ENCODE measurements around the gene LRP4. TPM values are rescaled to one million over a fixed set of nuclear protein-coding genes. Genes with fewer than 3 reads are reported as not detected.

LRP4 gene
- total RNA-seq, 1 experiment from 2014 or later, result 0.87 TPM

DNA sequence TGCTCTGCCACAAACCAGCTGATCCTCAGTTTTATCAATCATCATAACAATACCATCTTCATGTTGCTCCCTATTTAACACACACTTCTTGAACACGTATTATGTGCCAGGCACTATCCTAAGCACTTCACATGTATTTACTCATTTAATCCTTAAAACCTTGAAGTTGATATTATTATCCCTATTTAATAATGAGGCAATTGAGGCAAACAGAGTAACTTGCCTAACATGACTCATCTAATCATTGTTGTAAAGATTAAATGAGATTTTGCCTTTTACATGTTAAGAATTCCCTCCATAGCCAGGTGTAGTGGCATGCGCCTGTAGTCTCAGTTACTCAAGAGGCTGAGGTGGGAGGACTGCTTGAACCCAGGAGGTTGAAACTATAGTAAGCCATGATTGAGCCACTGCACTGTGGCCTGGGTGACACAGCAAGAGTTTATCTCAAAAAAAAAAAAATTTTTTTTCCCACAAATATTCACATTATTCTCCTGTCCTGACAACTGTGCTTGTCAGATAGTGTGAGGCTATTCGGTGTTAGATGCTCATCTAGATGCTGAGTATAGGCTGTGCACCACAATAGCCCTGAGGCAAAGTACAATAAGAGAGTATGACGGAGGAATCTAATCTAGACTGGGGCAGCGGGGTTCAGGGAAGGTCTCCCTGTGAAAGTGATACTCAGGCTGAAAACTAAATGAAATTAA is 85.7 kb downstream of the LRP4 start:
- Histone ChIP-seq H3K9me2 (replicated peaks; ENCODE audit: low read length) (no peaks in the 10 kb centered on the region), H3K27me3 (ENCODE audit: low read length) (no peaks in the 10 kb centered on the region), H3K79me2 (ENCODE audit: low read length) (peaks cover 96% of the 10 kb centered on the region), H3K9ac (ENCODE audit: low read length) (no peak overlapping the region), H4K20me1 (ENCODE audit: low read length) (peaks cover 36% of the 10 kb centered on the region), H2AFZ (ENCODE audit: low read length) (no peak overlapping the region), H3K27ac (ENCODE audit: low read length) (no peak overlapping the region), H3K4me1 (ENCODE audit: insufficient read depth, low read length) (peaks cover 5% of the 10 kb centered on the region; the same call in 1 of the 2 replicates), H3K4me2 (ENCODE audit: low read length) (no peak overlapping the region), H3F3A (ENCODE audit: low read length, unreplicated experiment) (no peaks in the 10 kb centered on the region), H3K4me3 (ENCODE audit: low read length) (no peak overlapping the region), H3K9me3 (ENCODE audit: low read length) (no peaks in the 10 kb centered on the region), H3K36me3 (ENCODE audit: low read depth, low read length) (no peaks in the 10 kb centered on the region)
- ChIA-PET CTCF (interaction anchor here (0.6 kb wide), 1 partner anchor 258 kb away, joined by 4 read pairs; no protein-coding TSS in a partner anchor), POLR2A (ENCODE audit: unreplicated experiment) (interaction anchor here (0.6 kb wide), 1 partner anchor 214 kb away, joined by 8 read pairs; no protein-coding TSS in a partner anchor)
- intact Hi-C loops (cut with micrococcal nuclease), result no loop called here
- DNase-seq, result no peak
- no peak for ATAC-seq
- no TSS peak for BruUV-seq (replicated peaks)
- TF ChIP-seq EZH2phosphoT487 (IDR thresholded peaks at IDR 0.05; ENCODE audit: borderline replicate concordance, low read length), result no peak
- no peak for TF ChIP-seq CTCF (conservative IDR thresholded peaks at IDR 0.05; ENCODE audit: low read depth, low read length)
- TF ChIP-seq EZH2 (IDR thresholded peaks at IDR 0.05; ENCODE audit: low read length, unreplicated experiment), result no peak

GRCh38 chr11:46827995-46828394 is 90.4 kb downstream of the LRP4 start:
- Histone ChIP-seq H3K27ac (ENCODE audit: low read length) (no peak overlapping the region), H3K36me3 (ENCODE audit: low read depth, low read length) (no peaks in the 10 kb centered on the region), H3K9me3 (ENCODE audit: low read length) (no peaks in the 10 kb centered on the region), H4K20me1 (ENCODE audit: low read length) (peaks cover 45% of the 10 kb centered on the region), H3K27me3 (ENCODE audit: low read length) (no peaks in the 10 kb centered on the region), H3K9me2 (replicated peaks; ENCODE audit: low read length) (no peaks in the 10 kb centered on the region), H3K79me2 (ENCODE audit: low read length) (peaks cover 100% of the 10 kb centered on the region), H3K4me2 (ENCODE audit: low read length) (no peak overlapping the region), H3K4me1 (ENCODE audit: insufficient read depth, low read length) (peaks cover 13% of the 10 kb centered on the region), H3K4me3 (ENCODE audit: low read length) (no peak overlapping the region), H3K9ac (ENCODE audit: low read length) (no peak overlapping the region), H3F3A (ENCODE audit: low read length, unreplicated experiment) (no peaks in the 10 kb centered on the region), H2AFZ (ENCODE audit: low read length) (no peak overlapping the region)
- DNase-seq (no peak), ATAC-seq (no peak)
- TF ChIP-seq EZH2 (IDR thresholded peaks at IDR 0.05; ENCODE audit: low read length, unreplicated experiment) (no peak), EZH2phosphoT487 (IDR thresholded peaks at IDR 0.05; ENCODE audit: borderline replicate concordance, low read length) (no peak), CTCF (conservative IDR thresholded peaks at IDR 0.05; ENCODE audit: low read depth, low read length) (no peak)
- POLR2A ChIA-PET (ENCODE audit: unreplicated experiment), result no interaction called here
- CTCF ChIA-PET, result no interaction called here
- BruUV-seq (replicated peaks), result no TSS peak
- intact Hi-C loops (cut with micrococcal nuclease), result loop anchor here (1.0 kb wide), 1 partner anchor 18 kb away; the partner anchor contains the start of gene CKAP5

Measured in PC-3 (cell line).